ENCODE results near the gene CTIF.

The CTIF gene

GRCh38 chr18:48824231-48824970 lies 285.6 kb downstream of the CTIF start:
- no peak for DNase-seq

DNA sequence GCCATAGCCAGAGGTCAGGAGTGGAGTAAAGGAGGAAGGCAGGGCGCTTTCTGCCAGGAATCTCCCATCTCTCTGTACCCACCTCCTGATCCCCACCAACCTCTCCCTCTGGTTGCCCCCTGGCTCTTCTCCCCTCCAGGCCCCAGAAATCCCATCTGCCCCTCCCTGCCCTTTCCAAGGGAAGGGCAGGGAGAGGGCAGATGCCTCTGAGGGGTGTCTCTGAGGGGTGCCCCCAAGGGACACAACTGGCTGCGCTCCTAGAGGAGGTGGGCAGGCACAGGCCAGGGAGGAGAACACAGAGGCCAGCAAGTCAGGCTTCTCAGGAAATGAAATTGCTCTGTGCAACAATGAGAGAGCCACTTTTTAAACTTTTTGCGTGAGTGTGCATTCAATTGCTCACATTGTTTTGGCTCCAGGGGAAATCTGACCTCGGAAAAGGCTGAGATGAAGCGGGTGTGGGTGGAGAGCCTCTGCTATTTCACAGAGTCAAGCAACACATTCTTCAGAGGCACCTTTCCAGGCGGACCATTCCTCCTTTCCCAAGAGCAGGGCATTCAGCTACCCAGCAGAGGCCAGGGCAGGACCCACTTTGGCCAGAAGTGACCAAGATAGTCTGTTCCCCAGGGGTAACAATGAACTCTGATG lies 286.4 kb downstream of the CTIF start:
- DNase-seq = peak; percentile 50

GRCh38 chr18:48826271-48826670 lies 287.4 kb downstream of the CTIF start:
- no peak for DNase-seq

GRCh38 chr18:48826806-48827205 lies 288.0 kb downstream of the CTIF start:
- DNase-seq = no peak

- DNase-seq = peak; percentile 72
Observed at GRCh38 chr18:48827291-48828193, 288.7 kb downstream of the CTIF start.

- no peak for DNase-seq
Observed at GRCh38 chr18:48828194-48828545, 289.3 kb downstream of the CTIF start.

DNA sequence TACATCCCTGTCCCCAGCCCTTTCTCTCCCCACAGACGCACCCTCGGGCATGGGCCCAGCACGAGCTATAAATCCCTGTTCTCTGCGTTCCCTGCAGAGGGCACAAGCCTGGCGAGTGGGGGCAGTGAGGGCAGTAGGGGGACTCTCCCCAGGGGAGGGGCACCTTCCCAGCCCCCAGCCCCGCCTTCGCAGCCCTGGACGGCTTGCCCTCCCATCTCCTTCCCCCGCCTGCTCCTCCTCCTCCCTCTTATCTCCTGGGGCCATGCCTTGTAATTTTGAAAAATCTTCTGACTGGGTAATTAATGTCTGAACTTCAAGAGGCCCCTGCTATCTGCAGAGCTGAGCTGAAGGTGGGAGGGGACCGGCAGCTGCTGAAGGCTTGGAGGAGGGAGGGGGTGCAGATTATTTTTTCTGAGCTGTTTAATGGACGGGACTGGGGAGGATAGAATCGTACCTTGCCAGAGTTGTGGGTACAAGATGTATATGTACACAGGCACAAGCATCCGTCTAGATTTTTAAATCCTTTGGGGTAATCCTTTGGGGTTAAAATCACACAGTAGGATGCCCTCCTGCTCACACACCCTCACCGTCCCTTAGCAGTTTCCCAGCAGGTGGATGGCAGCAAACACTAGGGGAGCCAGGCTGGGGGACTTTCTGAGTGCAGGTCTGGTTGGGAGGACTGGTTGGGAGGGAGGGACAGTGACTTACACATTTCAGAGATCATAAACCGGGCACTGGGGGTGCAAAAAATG lies 290.0 kb downstream of the CTIF start:
- no peak for DNase-seq

GRCh38 chr18:48829443-48830149 lies 290.8 kb downstream of the CTIF start:
- DNase-seq = no peak

- no peak for DNase-seq
Observed at GRCh38 chr18:48831113-48831759, 292.4 kb downstream of the CTIF start.

DNA sequence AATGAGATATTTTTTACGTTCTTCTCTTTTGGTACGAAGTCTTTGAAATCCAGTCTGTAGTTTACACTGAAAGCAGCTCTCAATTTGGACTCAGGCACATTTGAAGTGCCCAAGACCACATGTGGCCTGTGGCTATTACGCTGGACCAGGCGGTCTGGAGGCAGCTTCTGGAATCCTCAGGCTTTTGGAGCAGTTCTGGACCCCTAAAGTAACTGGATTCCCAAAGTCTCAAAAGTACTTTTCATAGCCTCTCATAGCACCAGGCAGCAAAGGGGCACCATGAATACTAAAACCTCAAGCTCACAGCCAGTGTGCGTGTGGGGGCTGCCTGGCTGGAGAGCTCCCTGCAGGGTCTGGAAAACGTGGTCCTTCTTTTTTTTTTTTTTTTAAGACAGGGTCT lies 293.0 kb downstream of the CTIF start:
- no peak for DNase-seq

DNA sequence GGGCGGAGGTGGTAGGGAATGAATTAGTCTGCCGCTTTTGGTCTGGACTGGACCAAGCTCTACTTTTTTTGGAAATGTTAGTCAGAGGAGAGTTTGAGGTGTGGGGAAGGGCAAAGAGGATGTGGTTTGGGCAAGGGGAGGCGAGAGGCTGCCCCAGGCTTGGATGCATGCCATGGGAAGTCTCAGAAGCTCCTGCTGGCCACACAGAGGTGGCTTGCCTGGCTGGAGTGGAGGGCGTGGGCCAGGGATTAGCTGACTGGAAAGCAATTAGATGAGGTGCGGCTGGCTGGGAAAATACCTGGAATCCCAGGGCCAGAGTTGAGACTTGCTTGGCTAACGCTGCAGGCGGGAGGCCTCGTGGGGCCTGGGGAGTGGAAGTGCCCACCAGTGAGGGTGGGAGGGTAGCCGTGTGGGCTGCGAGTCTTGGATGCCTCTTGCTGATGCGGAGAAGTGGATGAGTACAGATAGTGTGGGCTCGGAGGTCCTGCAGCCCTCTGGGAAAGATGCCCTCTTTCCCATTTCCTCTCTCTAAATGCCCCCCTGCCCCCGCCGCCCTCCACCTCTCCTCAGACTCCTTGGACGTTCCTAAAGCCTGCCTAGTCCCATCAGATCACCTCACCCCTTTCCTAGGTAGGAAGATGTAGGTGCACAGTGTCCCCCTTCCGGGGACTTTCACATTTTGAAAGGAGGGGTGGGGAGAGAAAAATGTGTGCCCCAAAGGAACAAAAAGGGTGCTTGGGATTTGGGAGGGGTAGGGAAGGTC lies 294.3 kb downstream of the CTIF start:
- DNase-seq = peak; percentile 89

GRCh38 chr18:48833701-48834412 lies 295.0 kb downstream of the CTIF start:
- DNase-seq = no peak

GRCh38 chr18:48834413-48835031 lies 295.7 kb downstream of the CTIF start:
- DNase-seq = peak; percentile 98

DNA sequence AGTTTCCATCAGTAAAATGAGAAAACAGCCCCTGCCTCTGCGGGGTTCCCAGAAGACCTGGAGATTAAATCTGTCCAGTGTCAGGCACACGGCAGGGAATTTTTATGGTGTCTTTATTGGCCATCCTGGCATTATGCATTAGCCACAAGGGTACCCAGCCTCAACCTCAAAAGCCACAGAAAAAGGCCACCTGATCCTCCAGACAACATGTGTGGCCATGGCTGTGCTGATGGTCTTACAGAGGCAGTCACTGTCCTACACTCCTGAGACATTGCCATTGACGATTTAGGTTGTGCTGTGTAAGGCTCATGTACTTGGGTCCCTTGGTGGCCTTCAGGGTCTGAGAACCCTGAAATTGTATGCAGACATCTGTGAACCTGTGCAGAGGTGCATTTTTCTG lies 296.3 kb downstream of the CTIF start:
- DNase-seq = no peak

DNA sequence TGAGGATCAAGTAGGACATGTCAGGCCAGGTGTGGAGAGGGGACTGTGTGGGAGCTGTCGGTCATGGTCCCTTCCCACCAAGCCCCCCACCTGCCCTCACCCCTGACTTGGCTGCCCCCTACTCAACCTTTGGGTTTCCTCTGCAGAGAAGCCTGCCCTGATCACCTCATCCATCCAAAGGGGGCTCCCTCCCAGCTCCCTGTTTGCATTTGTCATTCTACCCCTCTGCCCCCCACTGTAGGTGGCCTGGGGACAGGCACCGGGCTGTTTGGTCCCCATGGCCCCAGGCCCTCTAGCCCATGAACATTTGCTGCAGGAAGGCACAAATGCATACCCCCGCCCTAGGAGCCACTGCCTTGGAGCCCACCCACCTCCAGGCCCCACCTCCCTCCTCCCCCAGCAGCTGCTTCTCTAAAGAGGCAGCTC lies 296.9 kb downstream of the CTIF start:
- DNase-seq = no peak

GRCh38 chr18:48836231-48836805 lies 297.5 kb downstream of the CTIF start:
- DNase-seq = no peak

- no peak for DNase-seq
Observed at GRCh38 chr18:48836806-48837615, 298.2 kb downstream of the CTIF start.

GRCh38 chr18:48837676-48838075 lies 298.8 kb downstream of the CTIF start:
- no peak for DNase-seq
